GM18868 (cell line): Measurements from ENCODE around the gene TMEM151B.

Experiments
- ATAC-seq: cut with Tn5 transposase; IDR thresholded peaks from one replicate; pipeline ENCODE4 v1.9.1; 2021; ENCODE audit warnings: mild to moderate bottlenecking, moderate library complexity; ENCODE audit not compliant: unreplicated experiment

TMEM151B gene

DNA sequence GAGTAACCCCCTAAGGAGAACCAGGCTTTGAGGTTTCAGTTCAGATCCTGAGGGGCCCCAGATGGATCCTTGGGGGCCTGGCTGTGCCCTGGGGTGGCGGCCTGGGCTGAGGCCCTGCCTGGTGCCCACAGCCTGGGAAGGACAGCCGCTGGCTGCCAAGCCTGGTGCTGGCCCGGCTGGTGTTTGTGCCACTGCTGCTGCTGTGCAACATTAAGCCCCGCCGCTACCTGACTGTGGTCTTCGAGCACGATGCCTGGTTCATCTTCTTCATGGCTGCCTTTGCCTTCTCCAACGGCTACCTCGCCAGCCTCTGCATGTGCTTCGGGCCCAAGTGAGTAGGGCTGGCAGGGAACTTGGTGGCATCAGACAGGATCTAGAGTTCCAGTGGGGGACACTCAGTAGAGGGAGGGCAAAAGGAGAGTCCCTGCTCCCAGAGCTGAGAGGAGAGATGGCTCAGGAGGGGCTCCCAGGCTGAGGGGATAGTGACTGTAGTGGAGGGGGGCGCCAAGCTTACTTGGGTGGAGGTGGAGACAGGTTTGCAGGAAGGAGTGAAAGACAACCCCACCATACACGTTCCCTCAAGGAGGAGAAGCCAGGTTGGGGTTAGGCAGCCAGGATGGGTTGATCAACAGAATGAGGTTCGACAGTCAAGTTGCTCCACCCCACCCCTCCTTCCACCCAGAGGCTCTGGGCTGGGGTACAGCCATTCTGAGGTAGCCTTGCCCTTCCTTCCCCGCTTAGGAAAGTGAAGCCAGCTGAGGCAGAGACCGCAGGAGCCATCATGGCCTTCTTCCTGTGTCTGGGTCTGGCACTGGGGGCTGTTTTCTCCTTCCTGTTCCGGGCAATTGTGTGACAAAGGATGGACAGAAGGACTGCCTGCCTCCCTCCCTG lies 37.3 kb upstream of the TMEM151B start:
- no peak for ATAC-seq

DNA sequence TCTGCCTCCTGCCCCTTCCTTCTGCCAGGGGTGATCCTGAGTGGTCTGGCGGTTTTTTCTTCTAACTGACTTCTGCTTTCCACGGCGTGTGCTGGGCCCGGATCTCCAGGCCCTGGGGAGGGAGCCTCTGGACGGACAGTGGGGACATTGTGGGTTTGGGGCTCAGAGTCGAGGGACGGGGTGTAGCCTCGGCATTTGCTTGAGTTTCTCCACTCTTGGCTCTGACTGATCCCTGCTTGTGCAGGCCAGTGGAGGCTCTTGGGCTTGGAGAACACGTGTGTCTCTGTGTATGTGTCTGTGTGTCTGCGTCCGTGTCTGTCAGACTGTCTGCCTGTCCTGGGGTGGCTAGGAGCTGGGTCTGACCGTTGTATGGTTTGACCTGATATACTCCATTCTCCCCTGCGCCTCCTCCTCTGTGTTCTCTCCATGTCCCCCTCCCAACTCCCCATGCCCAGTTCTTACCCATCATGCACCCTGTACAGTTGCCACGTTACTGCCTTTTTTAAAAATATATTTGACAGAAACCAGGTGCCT lies 36.6 kb upstream of the TMEM151B start:
- no peak for ATAC-seq

DNA sequence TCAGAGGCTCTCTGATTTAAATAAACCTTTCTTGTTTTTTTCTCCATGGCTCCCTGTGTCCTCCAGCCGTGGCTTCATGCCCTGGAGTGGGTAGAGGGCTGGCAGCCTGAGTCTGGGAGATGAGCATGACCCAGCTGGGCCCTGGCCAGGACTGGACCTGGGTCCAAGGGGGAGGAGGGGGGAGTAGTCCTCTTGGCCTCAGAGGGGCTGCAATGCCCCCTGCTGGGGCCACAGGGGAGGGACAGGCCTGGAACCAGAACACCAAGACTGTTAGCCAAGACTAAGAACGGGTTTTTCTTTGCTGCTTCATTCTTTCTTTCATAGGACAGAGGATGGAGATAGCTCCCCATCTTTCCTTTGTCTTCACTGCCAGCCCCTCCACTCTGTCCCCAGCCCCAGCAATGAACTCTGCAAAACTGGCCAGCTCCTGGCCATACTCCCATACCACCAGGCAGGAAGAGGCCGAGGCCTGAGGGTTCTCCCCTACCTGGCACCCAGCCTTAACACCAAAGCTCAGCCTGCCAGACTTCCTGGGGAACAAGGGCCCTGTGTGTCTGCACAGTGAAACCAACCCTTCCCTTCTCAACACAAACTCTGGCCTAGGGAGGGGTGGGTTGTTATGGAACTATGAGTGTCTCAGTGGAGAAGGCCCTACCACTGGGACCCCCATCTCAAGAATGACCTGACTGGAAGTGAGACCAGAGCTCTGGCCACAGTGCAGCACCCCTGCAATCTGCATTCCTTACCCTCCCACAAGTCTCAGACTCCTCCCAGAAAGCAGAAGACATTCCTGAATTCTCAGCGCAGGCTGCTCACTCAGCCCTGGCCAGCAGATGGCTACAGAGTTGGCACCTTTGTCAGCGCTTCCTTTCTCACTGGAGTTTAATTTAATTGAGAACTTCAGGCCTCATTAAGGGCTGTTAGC lies 35.9 kb upstream of the TMEM151B start:
- ATAC-seq = no peak

DNA sequence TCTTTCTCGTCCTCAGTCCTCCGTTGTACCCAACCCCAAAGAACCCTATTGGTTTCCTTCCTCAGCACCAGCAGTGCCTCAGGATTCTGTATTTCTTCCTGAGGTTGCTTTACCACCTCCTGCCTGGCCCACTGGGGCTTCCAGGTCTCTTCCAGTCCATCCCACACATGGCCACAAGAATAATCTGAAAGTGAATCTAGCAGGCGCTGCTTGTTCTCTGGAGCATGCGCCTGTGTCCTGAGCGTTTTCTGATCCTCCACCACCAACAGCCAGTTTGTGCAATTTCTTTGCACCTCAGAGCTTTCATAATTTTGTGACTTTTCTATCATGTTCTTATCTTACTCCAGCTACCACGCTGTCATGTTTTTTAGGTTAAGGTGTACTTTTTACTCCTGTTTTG lies 35.0 kb upstream of the TMEM151B start:
- no peak for ATAC-seq

DNA sequence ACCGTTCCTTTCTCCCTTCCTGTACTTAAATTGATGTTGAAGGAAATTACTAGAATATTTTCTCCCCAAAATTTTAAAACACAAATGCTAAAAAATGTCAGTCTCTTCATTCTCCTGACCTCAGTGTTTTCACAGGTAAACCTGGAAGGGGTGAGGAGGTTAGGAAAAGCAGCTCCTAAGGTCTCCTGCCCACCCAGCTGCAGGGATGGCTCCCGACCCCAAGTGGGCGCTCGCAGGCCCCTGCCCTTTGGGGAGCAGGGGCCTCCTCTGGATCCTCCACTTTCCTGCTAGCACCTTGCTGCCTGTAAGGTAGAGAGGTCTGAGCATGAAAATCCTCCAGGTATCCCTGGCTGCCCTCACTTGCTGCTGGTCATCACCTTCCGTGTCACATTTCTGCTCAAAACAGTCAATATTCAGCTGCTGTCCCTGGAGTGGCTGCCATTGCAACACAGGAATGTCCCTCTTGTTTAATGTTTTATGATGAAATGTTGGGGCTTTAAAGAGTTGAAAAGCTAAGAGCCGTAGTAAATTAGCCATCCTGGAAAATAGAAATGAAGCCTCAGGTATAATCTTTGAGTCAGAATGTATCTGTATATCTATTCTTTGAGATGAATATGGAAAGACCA lies 34.2 kb upstream of the TMEM151B start:
- ATAC-seq = no peak

DNA sequence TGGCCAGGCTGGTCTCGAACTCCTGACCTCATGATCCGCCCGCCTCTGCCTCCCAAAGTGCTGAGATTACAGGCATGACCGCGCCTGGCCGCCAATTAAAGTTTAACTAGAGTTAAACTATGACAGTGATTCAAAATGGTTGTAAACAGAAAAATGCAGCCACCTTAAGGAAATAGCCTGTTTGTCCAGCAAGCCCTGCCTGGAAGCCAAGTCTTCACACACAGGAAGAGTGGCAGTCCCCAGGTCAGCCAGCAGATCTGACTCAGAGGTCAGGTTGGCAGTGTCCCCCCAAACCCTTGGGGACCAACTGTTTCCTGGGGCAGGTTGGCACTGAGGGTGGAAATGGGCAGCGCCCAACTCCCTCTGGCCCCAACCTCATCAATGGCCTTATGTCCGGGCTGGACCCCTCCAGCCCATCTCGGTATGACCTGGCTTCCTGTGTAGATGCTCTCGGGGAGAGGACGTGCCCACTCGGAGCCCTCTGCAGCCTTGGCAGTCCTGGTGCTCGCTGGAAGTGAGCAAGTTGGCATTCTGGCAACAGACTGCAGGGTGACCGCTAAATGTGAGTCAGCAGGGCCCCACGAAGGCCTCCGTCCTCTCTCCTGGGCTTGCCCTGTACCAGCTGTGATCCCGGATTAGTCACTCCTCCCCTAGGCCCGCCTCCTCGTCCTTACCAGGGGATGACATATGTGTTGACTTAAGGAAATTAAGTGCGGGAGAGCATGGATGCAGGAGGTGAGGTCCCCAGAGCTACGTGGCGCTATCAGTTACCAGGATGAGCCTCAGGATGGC lies 33.0 kb upstream of the TMEM151B start:
- ATAC-seq = peak; percentile 65

DNA sequence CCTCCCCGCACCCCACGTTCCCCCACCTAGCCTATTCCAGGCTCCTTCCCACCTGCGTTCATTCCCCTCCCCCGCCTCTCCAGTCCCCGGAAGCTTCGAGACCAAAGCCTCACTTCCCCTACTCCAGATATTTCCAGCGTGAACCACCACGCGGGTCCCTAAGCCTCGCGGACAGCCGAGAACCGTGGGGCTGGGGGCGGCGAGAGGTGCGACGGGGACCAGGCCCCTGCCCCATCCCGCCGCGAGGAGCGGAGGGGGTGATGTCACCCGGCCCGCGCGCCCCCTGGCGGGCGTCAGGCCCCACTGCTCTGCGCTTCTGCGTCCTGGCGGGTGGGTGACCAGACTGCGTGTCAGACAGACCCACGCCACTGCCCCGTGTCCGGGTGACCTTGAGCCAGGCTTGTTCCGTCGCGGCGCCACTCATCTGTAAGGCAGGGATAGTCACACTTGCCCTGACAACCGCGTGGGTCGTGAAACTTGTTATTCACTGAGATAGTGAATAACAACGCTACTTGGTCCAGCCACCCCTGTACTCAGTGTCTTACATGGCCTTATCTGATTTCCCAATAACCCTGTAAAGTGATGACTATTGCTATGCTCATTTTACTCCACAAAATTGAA lies 32.3 kb upstream of the TMEM151B start:
- ATAC-seq = peak; percentile 82

DNA sequence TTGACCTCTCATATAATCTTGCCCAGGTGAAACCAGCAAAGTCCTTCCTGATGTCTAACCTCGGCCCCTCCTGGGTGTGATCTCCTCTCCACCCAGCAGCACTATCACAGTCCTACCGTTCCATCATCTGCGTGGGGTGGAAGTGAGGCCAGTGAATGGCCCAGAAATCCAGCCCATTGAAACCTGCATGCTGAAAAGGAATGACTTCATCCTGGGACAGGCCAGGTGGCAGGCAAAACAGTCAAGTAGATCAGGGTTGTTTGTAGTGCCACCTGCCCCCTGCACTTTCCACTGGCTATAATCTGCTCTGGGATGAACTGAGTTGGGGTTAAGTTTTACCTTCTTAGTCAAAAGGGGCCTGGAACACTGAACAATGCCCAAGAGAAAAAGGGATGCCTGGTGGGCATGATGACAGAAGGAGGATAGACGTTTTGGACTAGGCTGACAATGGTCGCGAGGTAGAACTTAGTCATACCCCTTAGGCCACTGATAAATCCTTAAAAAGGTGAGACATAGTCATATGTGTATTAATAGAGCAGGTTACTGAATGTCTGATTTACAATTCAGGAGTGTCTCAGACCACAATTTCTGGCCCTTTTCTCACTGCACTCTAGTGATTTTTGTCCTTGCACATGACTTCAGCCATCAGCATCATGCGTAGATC lies 31.4 kb upstream of the TMEM151B start:
- no peak for ATAC-seq

DNA sequence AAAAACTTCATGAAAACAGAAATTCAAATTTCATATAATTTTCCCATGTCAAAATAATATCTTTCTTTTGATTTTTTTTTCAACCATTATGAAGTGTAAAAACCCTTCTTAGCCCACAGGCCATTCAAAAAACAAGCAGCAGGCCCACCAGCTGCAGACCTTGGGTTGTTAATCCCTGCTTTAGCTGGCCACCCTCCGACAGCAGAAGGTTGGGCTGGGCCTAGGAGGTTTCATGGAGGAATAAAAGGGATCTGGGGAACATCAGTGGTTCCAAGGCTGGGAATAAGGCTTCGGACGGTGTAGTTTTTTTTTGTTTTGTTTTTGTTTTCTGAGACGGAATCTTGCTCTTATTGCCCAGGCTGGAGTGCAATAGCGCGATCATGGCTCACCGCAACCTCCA lies 26.9 kb upstream of the TMEM151B start:
- ATAC-seq = no peak

DNA sequence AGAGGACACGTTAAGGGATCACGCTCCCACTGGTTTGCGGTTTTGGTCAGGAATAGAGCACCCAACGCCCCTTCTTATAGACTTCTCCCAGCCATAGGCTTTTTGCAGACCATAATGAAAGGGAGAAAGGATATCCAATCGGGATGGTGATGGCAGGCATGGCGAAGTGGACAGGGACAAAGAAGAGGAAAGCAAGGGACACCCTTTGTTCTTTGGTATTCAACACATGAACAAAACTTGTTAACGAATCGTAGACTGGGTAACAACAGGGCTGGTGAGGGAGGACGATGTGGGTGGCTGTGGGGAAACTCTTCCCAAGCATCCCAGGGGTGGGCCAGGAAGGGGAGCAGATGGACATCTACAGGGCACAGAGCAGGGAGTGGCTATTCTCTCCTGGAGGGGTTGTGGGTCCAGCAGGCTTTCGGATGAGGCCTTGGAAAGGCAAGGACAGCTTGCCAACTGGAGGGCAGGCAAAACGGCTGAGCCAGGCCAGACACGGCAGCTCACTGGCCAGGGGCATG lies 24.8 kb upstream of the TMEM151B start:
- no peak for ATAC-seq

DNA sequence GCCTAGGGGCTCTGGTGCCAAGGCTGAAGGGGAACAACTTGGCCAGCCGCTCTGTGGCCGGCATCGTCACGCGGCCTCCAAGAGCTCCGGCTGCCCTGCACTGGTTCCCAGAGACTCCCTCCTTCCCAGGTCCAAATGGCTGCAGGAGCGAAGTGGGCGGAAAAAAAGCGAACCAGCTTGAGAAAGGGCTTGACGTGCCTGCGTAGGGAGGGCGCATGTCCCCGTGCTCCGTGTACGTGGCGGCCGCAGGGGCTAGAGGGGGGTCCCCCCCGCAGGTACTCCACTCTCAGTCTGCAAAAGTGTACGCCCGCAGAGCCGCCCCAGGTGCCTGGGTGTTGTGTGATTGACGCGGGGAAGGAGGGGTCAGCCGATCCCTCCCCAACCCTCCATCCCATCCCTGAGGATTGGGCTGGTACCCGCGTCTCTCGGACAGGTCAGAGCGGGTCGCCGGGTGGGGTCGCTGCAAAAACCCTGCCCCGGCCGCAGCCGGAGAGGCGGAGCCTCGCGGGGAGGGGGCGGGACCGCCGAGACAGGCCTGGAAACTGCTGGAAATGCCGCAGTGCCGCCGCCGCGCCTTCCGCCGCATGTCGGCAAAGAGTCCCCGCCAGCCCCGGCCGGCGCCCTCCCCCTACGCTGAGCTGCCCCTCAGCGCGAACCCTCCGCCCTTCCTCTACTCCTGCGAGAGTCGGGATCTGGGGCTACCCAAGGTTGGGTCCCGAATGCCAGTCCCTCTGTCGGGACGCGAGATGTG lies 24.2 kb upstream of the TMEM151B start:
- ATAC-seq = peak; percentile 52

DNA sequence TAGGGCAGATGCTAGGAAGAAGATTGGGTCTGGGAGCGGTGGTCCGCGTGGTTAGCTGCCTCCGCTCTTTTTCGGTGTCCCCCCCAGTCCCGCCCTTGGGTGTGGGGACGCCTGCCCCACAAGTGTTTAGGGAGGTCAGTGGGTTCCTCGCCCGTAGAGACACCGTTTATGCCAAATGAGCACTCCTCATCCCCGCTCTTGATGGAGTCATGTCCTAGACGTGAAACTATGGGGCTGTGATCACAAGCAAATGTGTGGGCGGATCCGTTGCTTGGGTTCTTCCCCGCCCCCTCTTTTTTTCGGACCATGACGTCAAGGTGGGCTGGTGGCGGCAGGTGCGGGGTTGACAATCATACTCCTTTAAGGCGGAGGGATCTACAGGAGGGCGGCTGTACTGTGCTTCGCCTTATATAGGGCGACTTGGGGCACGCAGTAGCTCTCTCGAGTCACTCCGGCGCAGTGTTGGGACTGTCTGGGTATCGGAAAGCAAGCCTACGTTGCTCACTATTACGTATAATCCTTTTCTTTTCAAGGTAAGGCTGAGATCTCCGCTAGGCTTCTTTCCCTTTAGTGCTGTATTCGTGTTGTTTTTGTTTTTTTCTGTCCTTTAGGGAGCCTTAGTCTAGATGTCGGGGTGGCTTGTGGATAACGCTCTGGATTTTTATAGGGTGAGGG lies 23.4 kb upstream of the TMEM151B start, which contains the start of gene HSP90AB1:
Gene HSP90AB1, plus strand, starts transcription at position 439 of the 675 bp plus-strand sequence. CDS start 1,529 bp downstream, outside the sequence.
- peak; percentile 70 for ATAC-seq

DNA sequence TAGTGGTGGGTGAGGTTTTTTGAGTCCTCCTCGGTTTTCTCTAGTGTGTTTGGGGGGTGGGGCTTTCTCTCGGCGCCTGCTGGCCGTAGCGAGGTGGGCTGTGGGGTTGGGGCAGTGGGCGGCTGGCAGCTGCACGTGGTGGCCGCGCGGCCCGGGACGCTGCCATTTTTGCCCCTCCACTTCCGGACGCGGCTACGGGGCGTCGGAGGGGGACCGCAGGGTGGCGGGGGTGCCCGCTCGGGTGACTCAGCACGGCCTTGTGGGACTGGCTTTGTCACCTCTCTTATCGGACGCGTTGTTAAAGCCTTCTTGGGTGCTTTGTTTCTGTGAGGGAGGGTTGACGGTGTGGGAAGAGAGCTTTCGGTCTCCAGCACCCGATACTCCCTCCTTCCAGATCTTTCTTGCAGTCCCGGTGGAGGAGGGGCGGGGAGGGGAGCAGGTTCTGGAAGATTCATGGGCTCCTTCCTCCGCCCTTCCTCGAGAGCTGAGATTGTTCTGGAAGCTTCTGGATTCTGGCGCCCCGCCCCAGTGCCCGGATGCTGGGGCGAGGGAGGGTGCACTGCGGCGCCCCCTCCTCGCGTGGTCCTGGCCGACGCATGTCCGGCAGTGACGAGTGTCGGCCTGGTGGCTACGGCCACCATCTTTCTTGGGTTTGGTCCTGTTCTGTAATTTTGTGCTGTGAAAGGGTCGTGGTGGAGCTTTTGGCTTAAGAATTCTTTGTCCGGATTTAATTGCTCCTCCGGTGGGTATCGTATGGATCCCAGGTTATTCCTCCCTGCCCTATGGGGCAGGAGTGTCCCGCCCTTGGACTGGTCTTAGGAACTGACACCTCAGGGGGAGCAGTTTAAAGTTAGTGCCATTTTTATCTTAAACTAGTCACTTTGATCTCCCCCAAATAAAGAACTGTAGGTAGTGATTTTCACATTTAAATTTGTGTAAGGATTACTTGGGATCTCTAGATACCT lies 22.6 kb upstream of the TMEM151B start:
- peak; percentile 25 for ATAC-seq

DNA sequence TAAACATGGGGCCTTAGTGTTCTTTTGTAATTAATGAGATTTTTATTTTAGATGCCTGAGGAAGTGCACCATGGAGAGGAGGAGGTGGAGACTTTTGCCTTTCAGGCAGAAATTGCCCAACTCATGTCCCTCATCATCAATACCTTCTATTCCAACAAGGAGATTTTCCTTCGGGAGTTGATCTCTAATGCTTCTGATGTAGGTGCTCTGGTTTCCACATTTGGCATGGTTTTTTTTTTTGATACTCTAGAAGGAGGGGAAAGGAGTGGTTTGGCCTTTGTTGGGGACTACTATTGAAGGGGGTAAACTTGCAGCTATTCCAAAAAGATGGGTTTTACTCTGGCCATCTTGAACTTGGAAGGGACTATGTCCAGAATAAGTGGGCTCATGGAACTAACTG lies 21.7 kb upstream of the TMEM151B start:
- no peak for ATAC-seq

DNA sequence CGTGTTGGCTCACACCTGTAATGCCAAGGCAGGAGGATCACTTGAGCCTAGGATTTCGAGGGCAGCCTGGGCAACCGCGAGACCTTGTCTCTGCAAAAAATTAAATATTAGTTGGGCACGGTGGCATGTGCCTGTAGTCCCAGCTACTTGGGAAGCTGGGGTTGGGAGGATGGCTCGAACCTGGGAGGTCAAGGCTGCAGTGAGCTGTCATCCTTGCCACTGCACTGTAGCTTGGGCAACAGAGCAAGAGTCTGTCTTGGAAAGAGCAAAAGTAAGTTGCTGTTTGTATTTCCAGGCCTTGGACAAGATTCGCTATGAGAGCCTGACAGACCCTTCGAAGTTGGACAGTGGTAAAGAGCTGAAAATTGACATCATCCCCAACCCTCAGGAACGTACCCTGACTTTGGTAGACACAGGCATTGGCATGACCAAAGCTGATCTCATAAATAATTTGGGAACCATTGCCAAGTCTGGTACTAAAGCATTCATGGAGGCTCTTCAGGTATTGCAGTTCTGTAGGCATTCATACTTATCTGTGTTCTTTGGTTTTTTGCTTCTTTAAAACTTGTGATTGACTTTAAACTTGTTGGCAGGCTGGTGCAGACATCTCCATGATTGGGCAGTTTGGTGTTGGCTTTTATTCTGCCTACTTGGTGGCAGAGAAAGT lies 21.0 kb upstream of the TMEM151B start:
- no peak for ATAC-seq
